Muscle of back (tissue), 11 donors: ENCODE measurements around the gene ZNF835. TPM values are rescaled to one million over a fixed set of nuclear protein-coding genes. Genes with fewer than 3 reads are reported as not detected.

Experiments used
- DNase-seq, 3 donors: peaks; one replicate each; pipeline versions ENCODE4 v3.0.0 to v3.0.0-alpha.2; 2013
- polyA plus RNA-seq, 10 donors: library from polyadenylated mRNA; unstranded; fragments of 120-200 nt; gene quantifications; one replicate each; pipeline ENCODE4 v1.2.1, GENCODE V29; 2013; ENCODE audit not compliant: insufficient read length in 10 of 10

The ZNF835 gene
- polyA plus RNA-seq, 10 donors: 2.3 to 4.6 (median 3.3) TPM

GRCh38 chr19:56664511-56664910 lies 7.0 kb downstream of the ZNF835 start:
- no peak for DNase-seq

DNA sequence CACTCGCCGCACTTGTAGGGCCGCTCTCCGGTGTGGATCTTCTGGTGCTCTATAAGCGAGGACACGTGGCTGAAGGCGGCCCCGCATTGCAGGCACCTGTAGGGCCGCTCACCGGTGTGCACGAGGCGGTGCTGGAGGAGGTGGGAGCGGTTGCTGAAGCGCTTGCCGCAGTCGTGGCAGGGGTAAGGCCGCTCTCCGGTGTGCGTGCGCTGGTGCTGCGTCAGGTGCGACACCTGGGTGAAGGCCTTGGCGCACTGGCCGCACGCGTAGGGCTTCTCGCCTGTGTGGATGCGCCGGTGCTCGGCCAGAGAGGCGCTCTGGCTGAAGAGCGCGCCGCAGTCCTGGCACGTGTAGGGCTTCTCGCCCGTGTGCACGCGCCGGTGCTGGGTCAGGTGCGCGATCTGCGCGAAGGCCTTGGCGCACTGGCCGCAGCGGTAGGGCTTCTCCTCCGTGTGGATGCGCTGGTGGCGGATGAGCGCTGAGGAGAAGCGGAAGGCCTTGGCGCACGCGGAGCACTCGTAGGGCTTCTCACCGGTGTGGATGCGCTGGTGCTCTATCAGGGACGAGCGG lies 7.5 kb downstream of the ZNF835 start:
- no peak for DNase-seq

GRCh38 chr19:56661248-56661647 lies 10.3 kb downstream of the ZNF835 start:
- DNase-seq: no peak

- no peak for DNase-seq
Observed at GRCh38 chr19:56660381-56661107, 11.0 kb downstream of the ZNF835 start.

GRCh38 chr19:56654151-56654550 lies 17.4 kb downstream of the ZNF835 start:
- no peak for DNase-seq

GRCh38 chr19:56643460-56643955 lies 28.0 kb downstream of the ZNF835 start:
- DNase-seq: no peak

DNA sequence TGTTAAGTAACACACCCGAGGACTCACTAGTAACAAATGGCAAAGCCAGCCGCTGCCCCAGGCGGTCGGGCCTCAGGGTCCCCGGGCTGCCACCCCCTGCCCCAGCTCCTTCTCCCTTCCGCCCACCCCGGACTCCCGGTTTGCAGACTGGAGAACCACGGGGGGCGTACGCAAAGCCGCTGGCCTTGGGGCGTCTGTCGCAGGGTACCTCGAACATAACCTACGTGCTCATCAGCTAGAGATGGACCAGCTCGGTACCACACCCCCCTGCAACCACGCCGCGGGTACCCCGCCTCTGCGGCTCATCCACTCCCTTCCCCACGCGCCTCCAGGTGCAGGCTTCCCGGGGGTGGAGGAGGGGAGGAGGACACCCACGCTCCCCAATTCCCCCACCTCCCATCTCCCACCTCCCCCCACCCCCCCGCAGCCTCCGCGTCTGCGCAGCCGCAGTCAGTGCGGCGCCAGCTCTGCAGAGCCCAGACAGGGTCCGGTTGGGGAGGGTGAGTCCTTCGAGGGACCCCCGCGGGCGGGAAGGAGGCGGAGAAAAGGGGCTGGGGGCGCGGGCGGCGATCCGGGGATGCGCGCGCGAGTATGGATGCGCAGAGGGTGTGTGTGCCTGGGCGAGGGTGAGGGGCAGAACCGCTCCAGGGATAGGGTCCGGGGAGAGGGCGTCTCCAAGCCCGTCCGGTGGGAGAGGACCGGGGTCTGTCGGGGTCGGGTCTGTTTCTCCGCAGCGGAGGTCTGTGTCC lies 28.7 kb downstream of the ZNF835 start, which contains the start of gene SMIM17:
Gene SMIM17 (plus strand): TSS at position 449 of the 749 bp plus-strand sequence. CDS start 2,509 bp downstream, outside the sequence.
- DNase-seq: no peak

DNA sequence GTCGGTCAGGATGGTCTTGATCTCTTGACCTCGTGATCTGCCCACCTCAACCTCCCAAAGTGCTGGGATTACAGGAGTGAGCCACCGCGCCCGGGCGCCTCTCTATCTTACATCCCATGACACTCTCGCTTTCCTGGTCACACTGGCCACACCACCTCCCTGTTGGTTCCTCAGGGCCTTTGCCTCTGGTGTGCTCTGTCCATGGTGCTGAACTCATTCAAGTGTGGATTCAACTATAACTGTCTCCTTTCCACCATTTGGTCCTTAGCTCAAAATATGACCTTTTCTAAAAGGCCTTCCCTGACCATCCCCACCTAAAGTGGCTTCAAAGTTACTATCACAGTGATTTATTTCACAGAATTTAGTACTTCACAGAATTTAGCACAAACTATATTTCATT lies 32.3 kb downstream of the ZNF835 start:
- DNase-seq: peak; percentile 5 to 24 (median 13)

DNA sequence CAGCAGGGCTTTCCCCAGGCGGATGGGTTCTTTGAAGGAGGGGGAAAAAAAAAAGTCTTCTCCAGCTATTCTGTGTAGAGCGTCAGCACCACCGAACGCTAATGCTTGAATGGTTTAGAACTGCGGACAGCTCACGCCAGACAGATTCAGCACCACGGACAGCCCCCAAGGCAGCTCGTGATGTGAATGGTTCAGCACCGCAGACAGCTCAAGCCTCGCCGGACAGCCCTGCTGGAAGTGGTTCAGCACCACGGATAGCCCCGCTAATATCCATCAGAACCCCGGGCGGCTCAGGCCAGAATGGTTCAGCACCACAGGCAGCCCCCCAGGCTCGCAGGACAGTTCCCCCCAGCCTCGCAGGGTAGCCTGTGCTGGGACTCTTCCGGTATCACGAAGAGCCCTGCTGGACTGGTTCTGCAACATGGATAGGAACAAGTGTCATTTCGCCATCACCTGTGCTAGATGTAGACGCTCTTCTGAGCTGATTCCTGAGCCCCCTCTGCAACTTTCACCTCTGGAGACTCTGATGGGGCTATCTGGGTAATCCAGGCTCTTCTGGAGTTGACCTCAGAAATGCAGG lies 33.5 kb downstream of the ZNF835 start:
- peak; percentile 70 to 91 (median 87) for DNase-seq

GRCh38 chr19:56633021-56633420 lies 38.5 kb downstream of the ZNF835 start:
- DNase-seq: no peak

- no peak for DNase-seq
Observed at GRCh38 chr19:56625708-56626107, 45.8 kb downstream of the ZNF835 start.

DNA sequence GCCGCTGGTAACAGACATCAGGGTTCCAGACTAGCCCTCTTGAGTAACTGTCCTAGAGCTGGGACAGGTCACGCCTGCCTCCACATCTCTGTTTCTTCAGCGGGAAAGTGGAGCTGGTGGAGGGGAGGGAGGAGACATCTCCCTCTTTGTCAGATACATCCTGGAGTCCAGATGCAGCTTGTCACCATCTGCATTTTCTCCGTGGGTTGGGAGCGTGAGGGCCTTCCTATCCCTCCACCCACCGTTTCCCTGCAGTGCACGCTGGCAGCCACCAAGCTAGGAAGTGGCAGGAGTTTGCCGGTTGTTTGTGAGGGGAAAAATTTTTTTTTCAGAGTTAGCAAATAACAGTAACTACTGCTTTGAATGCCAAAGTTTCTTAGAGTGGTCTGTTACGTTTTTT lies 48.6 kb downstream of the ZNF835 start:
- DNase-seq: no peak

DNA sequence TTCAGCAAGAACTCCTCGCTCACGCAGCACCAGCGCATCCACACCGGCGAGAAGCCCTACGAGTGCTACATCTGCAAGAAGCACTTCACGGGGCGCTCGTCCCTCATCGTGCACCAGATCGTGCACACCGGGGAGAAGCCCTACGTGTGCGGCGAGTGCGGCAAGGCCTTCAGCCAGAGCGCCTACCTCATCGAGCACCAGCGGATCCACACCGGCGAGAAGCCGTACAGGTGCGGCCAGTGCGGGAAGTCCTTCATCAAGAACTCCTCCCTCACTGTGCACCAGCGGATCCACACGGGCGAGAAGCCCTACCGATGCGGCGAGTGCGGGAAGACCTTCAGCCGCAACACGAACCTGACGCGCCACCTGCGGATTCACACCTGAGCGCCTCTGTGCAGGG lies 49.2 kb downstream of the ZNF835 start:
- no peak for DNase-seq

GRCh38 chr19:56619121-56619520 lies 52.4 kb downstream of the ZNF835 start:
- no peak for DNase-seq

DNA sequence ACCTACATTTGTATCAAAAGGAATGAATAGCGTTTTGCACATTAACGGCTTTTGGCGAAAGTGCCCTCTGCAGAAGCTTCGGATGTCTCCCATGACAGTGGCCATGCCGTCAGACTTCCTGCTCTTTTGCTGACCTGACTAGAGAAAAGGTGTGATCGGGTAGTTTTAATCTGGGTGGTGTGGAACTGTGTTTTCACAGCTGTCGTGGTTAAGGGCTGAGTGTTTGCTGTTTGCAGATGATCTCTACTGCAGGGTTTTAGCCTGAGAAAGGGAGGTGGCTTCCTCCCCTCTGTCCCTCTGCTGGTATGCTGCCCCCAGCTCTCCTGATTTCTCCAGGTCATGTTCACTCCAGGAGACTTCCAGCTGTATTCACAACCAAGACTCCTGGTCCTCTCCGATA lies 54.0 kb downstream of the ZNF835 start:
- DNase-seq: no peak

DNA sequence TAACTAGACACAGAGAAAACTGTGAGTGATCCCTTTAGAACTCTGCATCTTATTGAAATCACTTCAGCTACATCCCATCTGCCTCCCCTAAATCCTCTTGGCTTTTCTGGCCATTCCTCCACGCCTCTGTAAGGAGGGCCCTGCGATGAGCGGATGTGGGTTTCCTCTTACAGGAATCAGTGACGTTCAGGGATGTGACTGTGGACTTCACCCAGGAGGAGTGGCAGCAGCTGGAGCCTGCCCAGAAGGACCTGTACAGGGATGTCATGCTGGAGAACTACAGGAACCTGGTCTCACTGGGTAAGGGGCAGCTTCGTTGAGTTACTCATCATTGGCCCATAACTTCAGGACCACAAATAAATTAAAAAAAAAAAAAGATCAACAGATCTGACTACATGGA lies 57.9 kb downstream of the ZNF835 start:
- no peak for DNase-seq

GRCh38 chr19:56612737-56613136 lies 58.8 kb downstream of the ZNF835 start:
- no peak for DNase-seq

Other genes with a start within 250 kb of the ZNF835 start
- 10 to 100 TPM in 6 of 10 donors, 1 to 10 TPM in 4; 6.6 to 16.7 (median 11.1) TPM for gene ZNF667, start 194.4 kb downstream of the ZNF835 start, polyA plus RNA-seq
- 10 to 100 TPM in 7 of 10 donors, 1 to 10 TPM in 3; 8.0 to 23.6 (median 13.0) TPM for gene ZNF471, start 163.9 kb downstream of the ZNF835 start, polyA plus RNA-seq
- 10 to 100 TPM in 5 of 10 donors, 1 to 10 TPM in 5; 7.4 to 13.5 (median 10.6) TPM for gene ZFP28, start 132.8 kb downstream of the ZNF835 start, polyA plus RNA-seq
- 1 to 10 TPM; 3.0 to 6.9 (median 5.1) TPM for gene ZNF470, start 104.3 kb downstream of the ZNF835 start, polyA plus RNA-seq
- 1 to 10 TPM; 6.3 to 8.3 (median 7.2) TPM for gene ZNF71, start 76.5 kb downstream of the ZNF835 start, polyA plus RNA-seq
- gene SMIM17, start 28.6 kb downstream of the ZNF835 start, polyA plus RNA-seq: 1 to 10 TPM in 9 of 10 donors, under 1 TPM in 1; 0.82 to 2.7 (median 1.4) TPM
- 100 to 1,000 TPM; 162 to 352 (median 232) TPM for gene PEG3, start 169.0 kb upstream of the ZNF835 start, polyA plus RNA-seq
- gene ZIM2, start 169.0 kb upstream of the ZNF835 start, polyA plus RNA-seq: 1 to 10 TPM; 1.1 to 5.5 (median 2.4) TPM